Tibial nerve (tissue), 4 donors: ENCODE data around the gene SPCS3. TPM values are rescaled to one million over a fixed set of nuclear protein-coding genes. Genes with fewer than 3 reads are reported as not detected.

Experiments used
- DNase-seq, 2 donors: peaks; one replicate each; pipeline ENCODE4 v3.0.0-alpha.2; 2019; ENCODE audit warnings: low spot score in 2 of 2
- H3K27ac ChIP-seq, 4 donors: fragments of 200-600 bp; sonication (generic) in 3 of 4; one replicate each; pipeline ENCODE4 v1.5.1; 2017 to 2019; ENCODE audit warnings: mild to moderate bottlenecking in 1 of 4
- H3K27me3 ChIP-seq, 2 donors: fragments of 200-600 bp; sonication (generic) in 1 of 2; one replicate each; pipeline versions ENCODE4 v1.5.1 to v1.6.0; 2017 to 2019
- H3K36me3 ChIP-seq, 3 donors: fragments of 200-600 bp; sonication (generic); one replicate each; pipeline ENCODE4 v1.5.1; 2018 to 2019
- H3K4me1 ChIP-seq, 4 donors: fragments of 200-600 bp; sonication (generic) in 3 of 4; one replicate each; pipeline ENCODE4 v1.5.1; 2017 to 2019
- H3K4me3 ChIP-seq, 4 donors: fragments of 200-600 bp; sonication (generic) in 3 of 4; one replicate each; pipeline ENCODE4 v1.5.1; 2017 to 2019; ENCODE audit warnings: mild to moderate bottlenecking in 1 of 4, moderate library complexity in 1 of 4
- H3K9me3 ChIP-seq, 4 donors: fragments of 200-600 bp; sonication (generic) in 3 of 4; one replicate each; pipeline ENCODE4 v1.5.1; 2017 to 2019
- EP300 ChIP-seq, 2 donors: sonication (generic); formaldehyde crosslinking; IDR thresholded peaks; one replicate each; pipeline ENCODE4 v1.6.1; 2017; ENCODE audit warnings: antibody characterized with exemption in 2 of 2, mild to moderate bottlenecking in 1 of 2
- POLR2A ChIP-seq, 2 donors: fragments of 450-650 bp; IDR thresholded peaks; one replicate each; pipeline ENCODE4 v1.6.1; 2017; ENCODE audit warnings: antibody characterized with exemption in 2 of 2, mild to moderate bottlenecking in 2 of 2, moderate library complexity in 2 of 2
- WGBS, 2 donors: methylation state at CpG; one replicate each; pipeline ENCODE4 v1.1.5; 2018; 5-methylcytosine and 5-hydroxymethylcytosine counted together
- total RNA-seq, 4 donors: library from RNA; depleted of rRNA; stranded (reverse); fragments of >200 nt; gene quantifications; one replicate each; pipeline ENCODE4 v1.1.0, GENCODE V29; 2016
- TF ChIP-seq, protein P1 (sequence below), 5 experiments: fragments of 200-600 bp in 3 of 5; fragments of 450-650 bp in 2 of 5; sonication (generic) in 3 of 5; IDR thresholded peaks; one replicate each; pipeline ENCODE4 v1.5.1; 2016 to 2019; ENCODE audit warnings: antibody characterized with exemption in 5 of 5, mild to moderate bottlenecking in 3 of 5, moderate library complexity in 2 of 5

Gene SPCS3
- total RNA-seq = 10 to 100 TPM; 55.7 to 80.6 (median 73.1) TPM

GRCh38 chr4:176319704-176320339 is at the start of gene SPCS3:
Gene SPCS3 (plus strand): TSS chr4:176319966. CDS start chr4:176320077, 111 bp downstream.
- Histone ChIP-seq H3K4me3 (peak within 1 kb of the TSS; percentile 64 to 86 (median 74)), H3K9me3 (no peaks in the 10 kb centered on the region), H3K4me1 (peaks cover 0 to 52% (median 23%) of the 10 kb centered on the region in 4 donors), H3K36me3 (no peaks in the 10 kb centered on the region), H3K27ac (peak within 1 kb of the TSS; percentile 92 to 96 (median 95)), H3K27me3 (no peaks in the 10 kb centered on the region)
- 0 to 1% methylated on average over 43 to 69 of the region's 94 CpGs for WGBS, 2 donors
- DNase-seq = peak; percentile 95
- TF ChIP-seq EP300 (IDR thresholded peaks at IDR 0.05) (peak in 1 of 2 donors; percentile 87), POLR2A (IDR thresholded peaks at IDR 0.05) (peak; percentile 73 to 88)
- TF ChIP-seq, protein P1, sequence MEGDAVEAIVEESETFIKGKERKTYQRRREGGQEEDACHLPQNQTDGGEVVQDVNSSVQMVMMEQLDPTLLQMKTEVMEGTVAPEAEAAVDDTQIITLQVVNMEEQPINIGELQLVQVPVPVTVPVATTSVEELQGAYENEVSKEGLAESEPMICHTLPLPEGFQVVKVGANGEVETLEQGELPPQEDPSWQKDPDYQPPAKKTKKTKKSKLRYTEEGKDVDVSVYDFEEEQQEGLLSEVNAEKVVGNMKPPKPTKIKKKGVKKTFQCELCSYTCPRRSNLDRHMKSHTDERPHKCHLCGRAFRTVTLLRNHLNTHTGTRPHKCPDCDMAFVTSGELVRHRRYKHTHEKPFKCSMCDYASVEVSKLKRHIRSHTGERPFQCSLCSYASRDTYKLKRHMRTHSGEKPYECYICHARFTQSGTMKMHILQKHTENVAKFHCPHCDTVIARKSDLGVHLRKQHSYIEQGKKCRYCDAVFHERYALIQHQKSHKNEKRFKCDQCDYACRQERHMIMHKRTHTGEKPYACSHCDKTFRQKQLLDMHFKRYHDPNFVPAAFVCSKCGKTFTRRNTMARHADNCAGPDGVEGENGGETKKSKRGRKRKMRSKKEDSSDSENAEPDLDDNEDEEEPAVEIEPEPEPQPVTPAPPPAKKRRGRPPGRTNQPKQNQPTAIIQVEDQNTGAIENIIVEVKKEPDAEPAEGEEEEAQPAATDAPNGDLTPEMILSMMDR (IDR thresholded peaks at IDR 0.05) = peak in 2 of 5 experiments; percentile 20 to 25

DNA sequence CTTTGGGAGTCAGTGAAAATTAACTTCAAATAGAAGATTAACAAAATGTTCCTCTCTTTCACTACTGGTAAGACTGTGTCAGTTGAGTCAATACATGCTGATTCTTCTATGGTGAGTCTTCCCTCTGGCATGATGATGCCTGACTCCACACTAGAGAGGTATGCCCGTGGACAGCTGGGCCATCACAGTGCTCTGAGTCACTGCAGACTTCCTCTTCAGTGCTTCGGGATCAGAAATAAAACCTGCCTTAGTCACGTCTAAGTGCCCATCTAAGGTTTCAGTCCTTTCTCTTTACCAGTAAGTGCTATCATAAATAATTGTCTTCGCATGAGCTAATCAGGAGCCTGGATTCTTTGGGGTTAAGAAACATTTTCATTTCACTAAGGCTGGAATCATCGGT is 49.1 kb upstream of the SPCS3 start:
- H3K27ac ChIP-seq = no peak overlapping the region
- DNase-seq = no peak
- TF ChIP-seq, protein P1 (IDR thresholded peaks at IDR 0.05) = no peak
- no peak for TF ChIP-seq EP300 (IDR thresholded peaks at IDR 0.05)
- no peaks in the 10 kb centered on the region for H3K36me3 ChIP-seq
- WGBS, 2 donors = 60 to 61% methylated on average over 5 of the region's 5 CpGs
- H3K9me3 ChIP-seq = no peaks in the 10 kb centered on the region
- H3K4me3 ChIP-seq = no peak overlapping the region
- H3K4me1 ChIP-seq = no peaks in the 10 kb centered on the region
- H3K27me3 ChIP-seq = no peaks in the 10 kb centered on the region

DNA sequence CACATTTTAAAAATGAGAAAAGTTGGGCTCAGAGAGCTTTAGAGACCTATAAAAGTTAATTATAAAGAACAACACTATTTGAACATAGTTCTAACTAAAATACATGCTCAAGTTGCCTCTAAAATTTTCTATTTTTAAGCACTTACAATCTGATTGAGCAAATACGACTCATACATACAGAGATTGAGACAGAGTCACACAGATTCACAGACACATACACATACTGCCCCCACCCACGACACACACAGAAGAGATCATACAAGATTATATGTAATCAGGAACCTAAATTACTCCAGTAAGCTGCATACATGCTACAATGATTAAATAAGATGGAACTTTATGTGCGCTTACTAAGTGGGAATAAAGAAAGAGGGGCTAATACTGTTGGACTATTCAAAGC is 48.0 kb upstream of the SPCS3 start:
- Histone ChIP-seq H3K4me3 (no peak overlapping the region), H3K36me3 (no peaks in the 10 kb centered on the region), H3K4me1 (no peaks in the 10 kb centered on the region), H3K9me3 (no peaks in the 10 kb centered on the region), H3K27ac (no peak overlapping the region), H3K27me3 (no peaks in the 10 kb centered on the region)
- DNase-seq = no peak
- TF ChIP-seq POLR2A (IDR thresholded peaks at IDR 0.05) (no peak), EP300 (IDR thresholded peaks at IDR 0.05) (no peak)
- TF ChIP-seq, protein P1 (IDR thresholded peaks at IDR 0.05) = no peak
- WGBS, 2 donors = 83 to 84% methylated on average over 3 of the region's 3 CpGs

- no peak for DNase-seq
- WGBS, 2 donors = 62 to 77% methylated on average over 3 of the region's 3 CpGs
- no peaks in the 10 kb centered on the region for H3K36me3 ChIP-seq
- TF ChIP-seq, protein P1 (IDR thresholded peaks at IDR 0.05) = no peak
- TF ChIP-seq POLR2A (IDR thresholded peaks at IDR 0.05) (no peak), EP300 (IDR thresholded peaks at IDR 0.05) (no peak)
- H3K27me3 ChIP-seq = no peaks in the 10 kb centered on the region
- no peak overlapping the region for H3K4me3 ChIP-seq
- no peaks in the 10 kb centered on the region for H3K4me1 ChIP-seq
- H3K27ac ChIP-seq = no peak overlapping the region
- no peaks in the 10 kb centered on the region for H3K9me3 ChIP-seq
Measured at GRCh38 chr4:176272799-176273198, 47.0 kb upstream of the SPCS3 start.

GRCh38 chr4:176273736-176274135 is 46.0 kb upstream of the SPCS3 start:
- Histone ChIP-seq H3K4me1 (no peaks in the 10 kb centered on the region), H3K4me3 (no peak overlapping the region), H3K27ac (no peak overlapping the region), H3K36me3 (no peaks in the 10 kb centered on the region), H3K27me3 (no peaks in the 10 kb centered on the region), H3K9me3 (no peaks in the 10 kb centered on the region)
- TF ChIP-seq EP300 (IDR thresholded peaks at IDR 0.05) = no peak
- TF ChIP-seq, protein P1 (IDR thresholded peaks at IDR 0.05) = no peak
- no peak for DNase-seq
- WGBS, 2 donors = 69 to 75% methylated on average over 4 of the region's 4 CpGs
